NCI-H1092 treated with DMSO at 0.1 percent for 48 hours (cell line): ENCODE data around the gene FRMD8.
"Not testable (repeated sequence)": the region's sequence is repeated elsewhere in the genome, so short reads cannot be mapped to it uniquely, and the experiment has no call there.

ENCODE experiments used
- DNase-seq: peaks from one replicate; lab custom pipeline; 2025; lab: John Stamatoyannopoulos, UW

FRMD8 gene

DNA sequence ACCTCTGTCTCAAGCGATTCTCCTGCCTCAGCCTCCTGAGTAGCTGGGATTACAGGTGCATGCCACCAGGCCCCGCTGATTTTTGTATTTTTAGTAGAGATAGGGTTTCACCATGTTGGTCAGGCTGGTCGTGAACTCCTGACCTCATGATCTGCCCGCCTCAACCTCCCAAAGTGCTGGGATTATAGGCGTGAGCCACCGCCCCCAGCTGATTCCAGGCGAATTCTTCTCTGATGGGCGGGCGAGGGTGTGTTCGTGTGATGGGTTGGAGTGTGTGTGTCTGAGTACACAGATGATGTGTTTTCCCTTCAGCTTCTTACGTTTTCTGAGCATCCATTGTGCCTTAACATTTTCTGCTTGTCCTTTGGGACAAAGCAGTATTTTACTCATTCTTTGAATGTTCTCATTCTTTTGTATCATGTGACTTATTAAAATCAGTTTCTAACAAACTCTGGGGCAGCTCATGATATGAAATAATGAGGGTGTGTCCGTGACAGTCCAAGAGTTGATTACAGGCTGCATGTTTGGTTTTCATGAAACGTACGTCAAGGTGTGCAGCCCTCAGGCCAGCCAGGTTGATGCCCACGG, 26.7 kb downstream of the FRMD8 start:
- not testable (repeated sequence) for DNase-seq

DNA sequence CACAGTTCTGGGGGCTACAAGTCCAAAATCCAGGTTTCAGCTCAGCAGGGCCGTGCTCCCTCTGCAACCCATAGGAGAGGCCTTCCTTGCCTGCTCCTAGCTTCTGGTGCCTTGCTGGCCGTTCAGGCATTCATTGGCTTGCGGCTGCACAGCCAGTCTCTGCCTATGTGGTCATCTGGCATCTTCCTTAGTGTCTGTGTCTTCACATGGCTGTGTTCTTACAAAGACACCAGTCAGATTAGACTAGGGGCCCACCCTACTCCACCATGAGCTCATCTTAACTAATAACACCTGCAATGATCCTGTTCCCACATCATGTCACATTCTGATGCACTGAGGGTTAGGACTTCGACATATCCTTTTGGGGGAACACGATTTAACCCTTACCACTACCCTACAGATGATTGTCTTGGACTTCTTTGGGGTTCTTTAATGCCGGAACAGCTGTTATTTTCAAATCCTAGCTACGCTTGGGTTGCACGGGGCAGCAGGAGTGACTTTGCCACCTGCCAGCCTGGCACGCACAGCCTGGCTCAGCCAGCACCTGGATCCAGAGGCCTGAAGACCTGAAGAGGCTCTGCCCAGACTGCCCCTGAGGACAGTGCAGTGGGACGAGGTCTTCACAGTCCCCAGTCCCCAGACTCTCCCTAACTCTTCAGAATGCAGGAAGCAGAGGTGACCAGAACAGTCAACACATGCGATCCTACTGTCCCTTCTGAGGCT, 28.5 kb downstream of the FRMD8 start:
- DNase-seq, result no peak

DNA sequence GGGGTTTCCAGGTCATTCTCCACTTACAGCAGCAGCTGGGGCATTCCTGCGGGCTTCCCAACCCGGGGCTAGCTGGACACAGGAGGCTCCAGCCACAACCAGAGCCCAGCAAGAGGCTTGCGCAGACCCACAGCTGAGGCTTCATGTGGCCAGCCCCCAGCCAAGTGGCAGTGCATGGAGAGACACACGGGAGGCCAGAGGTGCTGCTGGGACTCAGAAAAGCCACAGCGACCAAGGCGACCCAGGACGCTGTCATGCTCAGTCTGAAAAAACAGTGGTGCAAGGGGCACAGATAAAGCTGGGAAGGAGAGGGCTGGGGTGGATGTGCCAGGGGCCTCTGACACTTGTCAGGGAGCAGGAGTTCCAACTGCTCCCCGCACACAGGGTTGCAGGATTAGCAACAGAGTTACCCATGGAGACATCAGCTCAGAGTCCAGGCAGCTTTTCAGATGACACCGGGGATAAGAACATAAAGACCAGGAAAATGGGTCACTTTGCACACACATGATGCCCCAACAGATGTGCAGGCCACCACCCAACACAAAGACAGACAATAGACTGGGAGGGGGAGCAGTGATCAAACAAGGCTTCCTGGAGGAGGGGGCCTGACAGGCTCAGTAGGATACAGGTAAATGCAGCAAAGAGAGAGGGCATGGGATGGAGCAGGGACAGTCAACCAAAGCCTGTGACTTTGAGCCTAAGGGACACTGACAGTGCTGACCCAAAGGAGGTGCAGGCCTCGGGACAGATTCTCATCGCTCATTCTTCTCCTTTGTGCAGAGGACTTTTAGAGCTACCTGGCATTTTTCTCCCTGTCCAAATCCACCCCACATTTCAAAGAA, 29.3 kb downstream of the FRMD8 start:
- DNase-seq, result no peak

DNA sequence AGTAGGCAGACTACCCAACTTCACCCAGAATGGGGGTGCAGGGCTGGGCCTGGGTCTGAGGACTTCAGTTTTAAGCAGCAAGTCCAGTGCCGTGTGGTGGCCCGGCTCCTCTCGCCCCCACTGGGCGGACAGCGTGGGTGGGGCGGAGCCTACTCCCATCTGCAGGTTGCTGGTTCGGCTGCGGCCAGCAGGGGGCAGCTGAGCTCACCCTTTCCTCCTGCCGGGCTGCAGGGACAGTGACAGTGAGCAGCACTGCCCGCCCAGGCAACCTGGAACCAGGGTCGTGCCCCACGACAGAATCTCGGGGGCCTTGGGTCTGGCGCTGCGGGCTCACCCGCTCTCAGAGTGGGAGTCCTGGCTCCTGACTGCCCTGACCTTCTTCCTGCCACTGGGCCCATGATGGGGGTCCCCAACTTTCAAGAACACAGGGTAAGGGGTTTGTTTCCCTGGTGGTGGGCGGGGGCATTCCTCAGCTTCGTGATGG, 29.9 kb downstream of the FRMD8 start:
- peak; percentile 80 for DNase-seq

GRCh38 chr11:65416841-65417701, 30.6 kb downstream of the FRMD8 start:
- no peak for DNase-seq

- DNase-seq, result no peak
These were observed 31.4 kb downstream of the FRMD8 start for GRCh38 chr11:65417702-65418430.

- no peak for DNase-seq
These were observed 31.9 kb downstream of the FRMD8 start for GRCh38 chr11:65418431-65418680.

DNA sequence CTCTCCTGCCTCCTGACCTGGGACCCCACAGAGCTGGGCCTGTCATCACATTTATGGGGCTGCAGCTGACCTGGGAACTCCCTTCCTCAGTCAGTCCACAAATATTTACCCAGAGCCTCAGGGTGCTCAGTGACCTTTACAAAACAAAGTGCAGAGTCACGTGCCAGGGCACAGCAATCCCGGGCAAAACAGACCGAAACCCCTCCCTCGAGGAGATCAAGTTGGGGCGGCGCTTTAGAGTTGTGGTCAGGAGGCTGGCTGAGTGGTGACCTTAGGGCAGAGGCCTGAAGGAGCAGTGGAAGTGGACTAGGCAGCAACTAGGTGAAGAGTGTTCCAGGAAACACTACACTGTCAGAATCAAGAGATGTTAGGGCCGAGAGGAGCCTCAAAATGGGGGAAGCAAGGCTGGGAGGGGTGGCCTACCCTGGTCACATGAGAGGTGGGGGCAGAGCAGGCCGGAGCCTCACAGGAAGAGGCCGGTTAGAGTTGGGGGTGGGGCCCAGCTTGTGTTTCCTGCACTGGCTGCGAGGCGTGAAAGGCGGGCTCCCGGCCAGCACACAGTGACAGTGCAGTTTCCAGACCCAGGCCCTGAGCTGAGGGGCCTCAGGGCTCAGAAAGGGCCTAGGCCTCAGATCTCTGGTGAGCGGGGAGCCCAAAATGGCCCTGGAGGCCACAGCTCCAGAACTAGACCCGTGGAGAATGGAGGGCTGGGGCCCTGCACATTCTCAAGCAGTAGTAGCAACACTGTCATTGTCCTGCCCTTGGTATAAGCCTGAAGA, 32.4 kb downstream of the FRMD8 start:
- DNase-seq, result peak; percentile 89

DNA sequence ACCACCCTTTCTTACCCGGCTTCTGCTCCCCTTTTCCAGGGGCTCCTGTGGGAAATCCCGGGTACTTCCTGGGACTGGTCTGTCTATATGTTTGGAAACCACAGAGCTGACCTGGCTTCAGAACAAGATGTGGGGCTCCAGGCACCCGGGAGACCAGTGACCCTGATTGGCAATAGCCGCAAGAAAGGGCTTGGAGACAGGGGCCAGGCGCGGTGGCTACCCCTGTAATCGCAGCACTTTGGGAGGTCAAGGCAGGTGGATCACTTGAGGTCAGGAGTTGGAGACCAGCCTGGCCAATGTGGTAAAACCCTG, 33.0 kb downstream of the FRMD8 start:
- DNase-seq, result no peak

- no peak for DNase-seq
These were observed 33.5 kb downstream of the FRMD8 start for GRCh38 chr11:65419772-65420481.

DNA sequence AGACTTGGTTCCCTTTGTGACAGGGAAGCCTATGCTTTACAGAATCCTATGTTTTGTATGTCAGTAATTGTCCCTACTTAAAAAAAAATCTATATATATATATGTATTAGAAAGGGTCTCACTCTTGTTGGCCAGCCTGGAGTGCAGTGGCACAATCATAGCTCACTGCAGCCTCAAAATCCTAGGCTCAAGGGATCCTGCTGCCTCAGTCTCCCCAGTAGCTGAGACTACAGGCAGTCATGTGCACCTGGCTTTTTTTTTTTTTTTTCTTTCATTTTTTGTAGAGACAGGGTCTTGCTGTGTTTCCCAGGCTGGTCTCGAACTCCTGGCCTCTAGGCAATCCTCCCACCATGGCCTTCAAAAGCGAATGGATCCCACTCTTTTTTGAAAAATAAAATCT, 34.1 kb downstream of the FRMD8 start:
- no peak for DNase-seq

GRCh38 chr11:65420979-65421793, 34.7 kb downstream of the FRMD8 start:
- DNase-seq, result peak; percentile 62

- peak; percentile 84 for DNase-seq
These were observed 35.6 kb downstream of the FRMD8 start for GRCh38 chr11:65421794-65422632.

DNA sequence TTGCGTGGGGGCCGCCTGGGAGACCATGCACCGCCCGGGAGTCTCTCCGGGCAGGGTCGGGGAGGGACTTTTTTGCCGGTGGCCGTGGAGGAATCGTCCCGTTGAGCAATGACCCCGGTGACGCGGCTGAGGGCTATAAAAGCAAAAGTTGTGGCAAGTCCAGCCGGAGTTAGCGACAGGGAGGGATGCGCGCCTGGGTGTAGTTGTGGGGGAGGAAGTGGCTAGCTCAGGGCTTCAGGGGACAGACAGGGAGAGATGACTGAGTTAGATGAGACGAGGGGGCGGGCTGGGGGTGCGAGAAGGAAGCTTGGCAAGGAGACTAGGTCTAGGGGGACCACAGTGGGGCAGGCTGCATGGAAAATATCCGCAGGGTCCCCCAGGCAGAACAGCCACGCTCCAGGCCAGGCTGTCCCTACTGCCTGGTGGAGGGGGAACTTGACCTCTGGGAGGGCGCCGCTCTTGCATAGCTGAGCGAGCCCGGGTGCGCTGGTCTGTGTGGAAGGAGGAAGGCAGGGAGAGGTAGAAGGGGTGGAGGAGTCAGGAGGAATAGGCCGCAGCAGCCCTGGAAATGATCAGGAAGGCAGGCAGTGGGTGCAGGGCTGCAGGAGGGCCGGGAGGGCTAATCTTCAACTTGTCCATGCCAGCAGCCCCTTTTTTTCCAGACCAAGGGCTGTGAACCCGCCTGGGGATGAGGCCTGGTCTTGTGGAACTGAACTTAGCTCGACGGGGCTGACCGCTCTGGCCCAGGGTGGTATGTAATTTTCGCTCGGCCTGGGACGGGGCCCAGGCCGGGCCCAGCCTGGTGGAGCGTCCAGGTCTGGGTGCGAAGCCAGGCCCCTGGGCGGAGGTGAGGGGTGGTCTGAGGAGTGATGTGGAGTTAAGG, 36.4 kb downstream of the FRMD8 start, which contains the start of gene NEAT1:
TSS of gene NEAT1 (plus strand) at position 166 of the 883 bp plus-strand sequence.
- no peak for DNase-seq

DNA sequence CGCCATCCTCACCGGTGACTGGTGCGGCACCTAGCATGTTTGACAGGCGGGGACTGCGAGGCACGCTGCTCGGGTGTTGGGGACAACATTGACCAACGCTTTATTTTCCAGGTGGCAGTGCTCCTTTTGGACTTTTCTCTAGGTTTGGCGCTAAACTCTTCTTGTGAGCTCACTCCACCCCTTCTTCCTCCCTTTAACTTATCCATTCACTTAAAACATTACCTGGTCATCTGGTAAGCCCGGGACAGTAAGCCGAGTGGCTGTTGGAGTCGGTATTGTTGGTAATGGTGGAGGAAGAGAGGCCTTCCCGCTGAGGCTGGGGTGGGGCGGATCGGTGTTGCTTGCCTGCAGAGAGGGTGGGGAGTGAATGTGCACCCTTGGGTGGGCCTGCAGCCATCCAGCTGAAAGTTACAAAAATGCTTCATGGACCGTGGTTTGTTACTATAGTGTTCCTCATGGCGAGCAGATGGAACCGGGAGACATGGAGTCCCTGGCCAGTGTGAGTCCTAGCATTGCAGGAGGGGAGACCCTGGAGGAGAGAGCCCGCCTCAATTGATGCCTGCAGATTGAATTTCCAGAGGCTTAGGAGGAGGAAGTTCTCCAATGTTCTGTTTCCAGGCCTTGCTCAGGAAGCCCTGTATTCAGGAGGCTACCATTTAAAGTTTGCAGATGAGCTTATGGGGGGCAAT, 37.2 kb downstream of the FRMD8 start:
- DNase-seq, result no peak

- no peak for DNase-seq
These were observed 38.0 kb downstream of the FRMD8 start for GRCh38 chr11:65424205-65425104.
